Retinal pigment epithelial cell (primary cell): ENCODE results near the gene SNAI3.

Experiments
- DNase-seq: peaks from one replicate; pipeline ENCODE4 v3.0.0-alpha.2; 2010; ENCODE audit warnings: low read depth
- H3K4me3 ChIP-seq: 2 replicates; pipeline ENCODE4 v1.5.1; 2011; ENCODE audit warnings: mild to moderate bottlenecking, low read length, control low read depth, moderate library complexity
- CTCF ChIP-seq: conservative IDR thresholded peaks from 2 replicates; pipeline ENCODE4 v1.5.1; 2011; ENCODE audit warnings: low read depth, low read length, control low read depth, inconsistent platforms

The SNAI3 gene

DNA sequence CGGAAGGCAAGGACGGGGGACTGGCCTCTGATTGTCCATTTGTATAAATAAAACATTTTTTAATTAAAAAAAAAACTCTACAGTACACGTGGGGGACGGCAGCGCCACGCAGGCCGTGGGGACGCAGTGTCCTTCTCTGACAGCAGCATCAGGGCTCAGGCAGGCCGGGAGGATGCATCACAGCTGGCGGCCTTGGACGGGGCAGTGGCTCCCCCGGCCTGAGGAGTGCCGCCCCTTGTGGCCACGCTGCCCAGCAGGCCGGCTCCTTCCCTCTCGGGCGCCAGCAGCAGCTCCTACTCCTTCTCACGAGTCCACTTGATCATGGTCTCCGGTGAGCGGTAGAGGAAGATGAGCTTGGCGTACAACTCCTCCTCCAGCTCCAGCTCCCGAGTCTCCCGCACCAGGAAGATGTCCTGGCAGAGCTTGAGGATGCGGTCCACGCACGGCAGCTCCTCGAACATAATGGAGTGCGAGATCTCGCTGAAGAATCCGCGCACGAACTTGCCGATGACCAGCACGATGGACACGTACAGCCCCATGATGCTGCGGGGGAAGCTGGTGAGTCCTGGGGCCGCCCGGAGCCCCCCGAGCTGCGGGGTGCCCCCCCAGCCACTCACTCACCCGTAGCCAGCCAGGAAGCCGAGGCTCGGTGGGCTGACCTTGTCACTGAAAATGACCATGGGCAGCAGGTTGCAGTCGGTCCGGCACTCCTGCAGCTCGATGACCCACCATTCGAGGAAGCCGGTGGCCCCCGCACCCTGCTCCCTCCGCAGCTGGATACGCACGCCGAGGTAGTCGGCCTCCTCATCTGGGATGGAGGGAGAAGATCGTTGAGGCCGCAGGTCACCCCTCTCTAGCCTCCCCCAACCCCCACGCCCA is 29.2 kb upstream of the SNAI3 start:
- no peak for TF ChIP-seq CTCF
- no peak for DNase-seq
- no peak overlapping the region for H3K4me3 ChIP-seq

GRCh38 chr16:88714420-88715302 is 28.4 kb upstream of the SNAI3 start:
- no peak for DNase-seq
- no peak for TF ChIP-seq CTCF
- H3K4me3 ChIP-seq = no peak overlapping the region

- H3K4me3 ChIP-seq = no peak overlapping the region
- no peak for DNase-seq
- TF ChIP-seq CTCF = no peak
Measured at GRCh38 chr16:88713568-88714419, 27.5 kb upstream of the SNAI3 start.

DNA sequence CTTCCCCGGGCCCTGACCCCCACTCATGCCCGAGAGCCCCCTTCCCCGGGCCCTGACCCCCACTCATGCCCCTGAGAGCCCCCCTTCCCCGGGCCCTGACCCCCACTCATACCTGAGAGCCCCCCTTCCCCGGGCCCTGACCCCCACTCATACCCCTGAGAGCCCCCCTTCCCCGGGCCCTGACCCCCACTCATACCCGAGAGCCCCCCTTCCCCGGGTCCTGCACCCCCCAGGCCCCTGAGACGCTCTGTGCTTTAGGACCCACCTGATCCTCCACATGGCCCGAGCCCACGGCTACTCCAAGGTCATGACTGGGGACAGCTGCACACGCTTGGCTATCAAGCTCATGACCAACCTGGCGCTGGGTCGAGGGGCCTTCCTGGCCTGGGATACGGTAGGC is 26.7 kb upstream of the SNAI3 start:
- DNase-seq = no peak
- H3K4me3 ChIP-seq = no peak overlapping the region
- no peak for TF ChIP-seq CTCF

DNA sequence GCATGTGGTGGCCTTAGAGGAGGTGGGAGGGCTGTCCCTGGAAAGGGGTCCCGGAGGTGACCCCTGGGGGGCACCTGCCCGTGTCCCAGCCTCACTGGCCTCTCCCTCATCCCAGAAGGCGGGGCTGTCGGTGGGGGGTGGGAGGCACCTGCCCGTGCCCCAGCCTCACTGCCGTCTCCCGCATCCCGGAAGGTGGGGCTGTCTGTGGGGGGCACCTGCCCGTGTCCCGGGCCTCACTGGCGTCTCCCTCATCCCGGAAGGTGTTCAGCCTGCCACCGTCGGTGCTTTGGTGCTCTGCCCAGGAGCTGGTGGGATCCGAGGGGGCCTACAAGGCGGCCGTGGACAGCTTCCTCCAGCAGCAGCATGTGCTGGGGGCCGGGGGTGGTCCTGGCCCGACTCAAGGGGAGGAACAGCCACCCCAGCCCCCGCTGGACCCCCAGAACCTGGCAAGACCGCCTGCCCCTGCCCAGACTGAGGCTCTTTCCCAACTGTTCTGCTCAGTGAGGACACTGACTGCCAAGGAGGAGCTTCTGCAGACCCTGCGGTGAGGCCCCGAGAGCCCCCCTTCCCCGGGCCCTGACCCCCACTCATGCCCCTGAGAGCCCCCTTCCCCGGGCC is 26.2 kb upstream of the SNAI3 start:
- no peak for DNase-seq
- no peak overlapping the region for H3K4me3 ChIP-seq
- TF ChIP-seq CTCF = no peak

- H3K4me3 ChIP-seq = no peak overlapping the region
- DNase-seq = no peak
- TF ChIP-seq CTCF = no peak
Measured at GRCh38 chr16:88711750-88712340, 25.5 kb upstream of the SNAI3 start.
